C4-2B (cell line): ENCODE measurements around the gene TOP2B.

Source experiments
- H3K27ac ChIP-seq: fragments of 450-650 bp; 2 replicates; pipeline ENCODE4 v1.5.1; 2017
- ZFX ChIP-seq: fragments of 450-650 bp; IDR thresholded peaks from 2 replicates; pipeline ENCODE4 v1.6.1; 2017
- TF ChIP-seq, protein P1 (sequence below): fragments of 450-650 bp; conservative IDR thresholded peaks from 2 replicates; pipeline ENCODE4 v1.5.1; 2017; ENCODE audit warnings: mild to moderate bottlenecking

The TOP2B gene

DNA sequence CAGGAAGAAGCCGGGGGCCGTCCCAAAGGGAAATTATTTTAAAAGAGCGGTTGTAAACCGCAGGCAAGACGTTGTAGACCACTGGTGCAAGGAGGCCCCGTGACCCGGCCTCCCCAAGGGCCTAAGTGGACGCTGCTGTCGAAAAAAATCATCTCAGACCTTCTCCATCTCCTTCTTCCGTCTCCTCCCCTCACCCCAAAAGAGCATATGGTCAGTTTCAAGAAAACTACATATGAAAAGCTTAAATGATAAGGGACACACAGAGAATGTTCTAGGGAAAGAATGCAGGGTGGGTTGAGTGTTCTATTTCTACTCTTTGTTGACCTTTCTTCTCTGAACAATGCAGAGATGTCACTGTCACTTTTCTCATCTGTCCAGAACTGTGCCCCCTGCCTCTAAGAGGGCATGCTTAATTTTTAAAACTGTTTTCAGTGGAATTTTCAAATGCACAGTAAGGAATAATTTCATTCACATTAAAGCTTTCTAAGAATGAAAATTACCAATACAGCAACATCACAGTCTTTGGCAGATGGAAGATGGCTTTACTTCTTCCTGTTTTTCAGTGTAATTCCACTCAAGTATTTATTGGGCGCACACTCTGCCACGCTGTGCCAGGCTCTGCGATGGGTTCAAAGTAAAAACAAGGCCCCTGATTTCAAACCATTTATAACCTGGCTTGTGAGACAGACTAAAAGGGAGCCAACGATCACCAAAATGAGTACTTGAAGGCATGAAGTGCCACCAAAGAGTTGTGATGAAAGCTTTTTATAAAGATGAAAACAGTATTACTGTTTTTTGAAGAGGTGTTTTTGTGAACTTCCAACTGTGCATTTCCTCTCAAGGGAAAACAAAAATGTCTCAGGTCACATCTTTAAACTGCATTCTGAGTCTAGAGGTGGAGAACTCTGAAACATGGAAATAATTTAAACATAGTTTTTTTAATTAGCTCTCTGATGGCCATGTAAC, 891 bp upstream of the TOP2B start:
- no peak for TF ChIP-seq ZFX
- TF ChIP-seq, protein P1, sequence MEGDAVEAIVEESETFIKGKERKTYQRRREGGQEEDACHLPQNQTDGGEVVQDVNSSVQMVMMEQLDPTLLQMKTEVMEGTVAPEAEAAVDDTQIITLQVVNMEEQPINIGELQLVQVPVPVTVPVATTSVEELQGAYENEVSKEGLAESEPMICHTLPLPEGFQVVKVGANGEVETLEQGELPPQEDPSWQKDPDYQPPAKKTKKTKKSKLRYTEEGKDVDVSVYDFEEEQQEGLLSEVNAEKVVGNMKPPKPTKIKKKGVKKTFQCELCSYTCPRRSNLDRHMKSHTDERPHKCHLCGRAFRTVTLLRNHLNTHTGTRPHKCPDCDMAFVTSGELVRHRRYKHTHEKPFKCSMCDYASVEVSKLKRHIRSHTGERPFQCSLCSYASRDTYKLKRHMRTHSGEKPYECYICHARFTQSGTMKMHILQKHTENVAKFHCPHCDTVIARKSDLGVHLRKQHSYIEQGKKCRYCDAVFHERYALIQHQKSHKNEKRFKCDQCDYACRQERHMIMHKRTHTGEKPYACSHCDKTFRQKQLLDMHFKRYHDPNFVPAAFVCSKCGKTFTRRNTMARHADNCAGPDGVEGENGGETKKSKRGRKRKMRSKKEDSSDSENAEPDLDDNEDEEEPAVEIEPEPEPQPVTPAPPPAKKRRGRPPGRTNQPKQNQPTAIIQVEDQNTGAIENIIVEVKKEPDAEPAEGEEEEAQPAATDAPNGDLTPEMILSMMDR, result no peak

DNA sequence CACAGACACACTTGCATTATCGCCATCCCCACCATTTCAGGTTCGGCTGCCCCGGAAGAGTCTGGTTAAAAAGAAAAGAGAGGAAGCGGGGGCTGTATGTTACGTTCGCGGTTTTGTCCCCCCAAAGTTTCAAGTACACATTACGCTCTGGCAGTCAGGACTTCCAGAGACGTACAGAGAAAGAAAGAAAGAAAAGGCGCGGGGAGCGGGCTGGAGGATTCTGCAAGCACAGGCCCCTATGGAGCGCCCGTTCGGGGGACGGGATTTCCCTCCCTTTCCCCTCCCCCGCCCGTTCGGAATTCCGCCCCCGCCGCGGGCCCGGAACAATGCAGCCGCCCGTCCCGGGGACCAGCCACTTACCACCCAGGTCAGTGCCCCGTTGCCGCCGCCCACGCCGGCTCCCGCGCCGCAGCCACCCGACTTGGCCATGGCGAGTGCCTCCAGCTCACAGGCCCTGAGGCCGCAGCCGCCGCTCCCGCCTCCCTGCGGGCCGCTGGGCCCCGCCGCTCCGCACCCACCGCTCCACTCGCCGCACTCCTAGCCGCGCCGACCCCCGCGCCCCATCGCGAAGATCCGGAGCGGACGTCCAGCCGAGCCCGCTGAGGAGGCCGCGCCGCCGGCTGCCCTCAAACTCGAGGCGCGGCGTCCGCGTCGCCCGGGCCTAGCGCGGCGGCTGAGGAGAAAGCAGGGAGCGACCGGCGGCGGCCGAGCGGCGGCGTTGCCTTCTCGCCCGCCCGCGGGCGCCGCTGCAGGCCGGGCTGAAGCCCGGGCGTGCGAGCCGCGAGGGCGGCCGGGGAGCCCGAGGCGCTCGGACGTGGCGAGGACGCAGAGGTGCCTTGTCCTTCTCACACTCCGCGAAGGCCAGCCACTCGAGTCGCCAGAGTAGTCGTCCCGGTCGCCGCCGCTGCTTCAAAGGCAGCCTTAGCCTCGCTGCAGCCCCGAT, 567 bp downstream of the TOP2B start:
- TF ChIP-seq ZFX, result peak; percentile 100
- TF ChIP-seq, protein P1, result peak; percentile 10; the same call in 1 of the 2 replicates
- peak overlapping the region; percentile 87 for H3K27ac ChIP-seq

More for the DNA sequence above, 891 bp upstream of the TOP2B start:
- H3K27ac ChIP-seq, result peak overlapping the region; percentile 87

DNA sequence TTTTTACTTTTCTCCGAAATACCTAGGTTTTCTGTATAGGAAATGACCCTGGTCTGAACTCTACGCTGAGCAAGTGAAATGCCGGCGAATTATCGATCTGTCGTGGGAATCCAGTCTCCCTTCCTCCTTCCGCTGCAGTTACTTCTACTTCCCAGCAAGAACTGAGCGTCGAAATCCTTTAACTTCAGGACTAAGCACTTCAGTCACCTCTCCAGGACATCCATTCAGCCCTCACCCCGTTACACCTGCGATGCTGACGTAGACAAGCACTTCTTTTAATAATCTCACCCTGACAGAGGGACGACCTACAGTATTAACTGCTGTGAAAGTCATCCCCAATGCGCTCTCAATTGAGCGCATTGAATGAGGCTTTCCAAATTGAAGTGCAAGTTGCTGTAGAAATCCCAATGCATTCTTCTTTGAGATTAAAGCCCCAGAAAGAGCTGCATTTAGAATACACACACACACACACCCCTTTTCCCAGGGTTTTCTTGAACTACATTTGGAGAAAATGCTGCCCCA, 1.3 kb downstream of the TOP2B start:
- TF ChIP-seq, protein P1, result no peak
- TF ChIP-seq ZFX, result no peak
- peak overlapping the region; percentile 87 for H3K27ac ChIP-seq

DNA sequence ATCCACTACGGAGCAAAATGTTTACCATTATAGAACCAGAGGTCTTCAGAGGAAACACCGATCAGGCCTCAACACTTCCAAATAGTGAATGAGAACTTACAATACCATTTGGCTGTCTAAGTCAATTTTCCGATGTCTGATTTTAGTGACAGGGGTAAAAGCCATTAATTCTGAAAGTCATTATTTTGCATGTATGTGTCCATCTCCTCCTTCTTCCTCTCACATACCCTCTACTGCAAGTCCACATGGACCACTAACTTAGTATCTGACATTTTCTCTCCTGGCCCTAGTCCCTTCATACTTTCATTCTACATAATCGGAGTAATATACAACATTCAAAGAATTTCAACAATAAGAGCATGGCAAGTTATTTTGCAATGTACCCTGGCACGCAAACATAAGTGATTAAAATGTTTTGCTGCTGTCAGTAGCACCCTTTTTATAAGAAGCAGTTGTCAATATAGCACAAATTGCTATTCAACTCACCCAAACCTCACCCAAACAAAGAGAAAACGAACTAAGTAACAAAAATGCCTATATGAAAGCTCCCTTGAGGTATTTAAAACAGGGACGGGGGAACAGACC, 1.9 kb downstream of the TOP2B start:
- TF ChIP-seq, protein P1, result no peak
- no peak for TF ChIP-seq ZFX
- H3K27ac ChIP-seq, result peak overlapping the region; percentile 87; the same call in 1 of the 2 replicates

DNA sequence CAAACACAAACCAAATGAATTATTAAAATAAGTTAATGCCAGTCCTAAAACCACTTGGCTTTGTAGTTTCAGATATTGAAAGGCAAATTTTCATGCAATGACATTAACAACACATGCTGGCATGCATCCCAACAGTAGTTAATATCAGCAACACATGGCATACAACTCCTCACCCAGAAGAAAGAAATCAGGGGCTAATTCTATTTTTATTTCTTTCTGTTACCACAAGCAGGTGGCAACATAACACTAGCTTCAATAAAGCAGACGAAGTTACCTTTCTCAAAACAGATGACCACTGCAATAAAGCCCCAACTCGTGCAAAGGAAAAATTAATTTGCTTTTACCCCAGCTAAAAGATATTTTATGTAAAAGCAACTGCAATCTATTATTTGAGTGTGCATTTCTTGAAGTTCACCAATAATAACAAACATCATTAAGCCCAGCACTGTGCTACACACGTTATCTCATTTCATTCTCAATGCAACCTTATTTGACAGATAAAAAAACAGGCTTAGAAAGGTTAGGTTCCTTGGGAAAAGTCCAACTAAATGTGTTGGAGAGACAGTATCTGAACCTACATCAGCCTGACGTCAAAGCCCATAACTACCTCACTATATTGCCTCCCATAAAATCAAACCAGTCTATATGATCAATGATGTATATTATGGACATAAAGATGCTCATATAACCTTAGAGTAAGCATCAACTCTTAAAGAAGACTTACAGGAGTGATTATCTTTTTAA, 2.8 kb downstream of the TOP2B start:
- no peak overlapping the region for H3K27ac ChIP-seq
- TF ChIP-seq ZFX, result no peak
- TF ChIP-seq, protein P1, result no peak

DNA sequence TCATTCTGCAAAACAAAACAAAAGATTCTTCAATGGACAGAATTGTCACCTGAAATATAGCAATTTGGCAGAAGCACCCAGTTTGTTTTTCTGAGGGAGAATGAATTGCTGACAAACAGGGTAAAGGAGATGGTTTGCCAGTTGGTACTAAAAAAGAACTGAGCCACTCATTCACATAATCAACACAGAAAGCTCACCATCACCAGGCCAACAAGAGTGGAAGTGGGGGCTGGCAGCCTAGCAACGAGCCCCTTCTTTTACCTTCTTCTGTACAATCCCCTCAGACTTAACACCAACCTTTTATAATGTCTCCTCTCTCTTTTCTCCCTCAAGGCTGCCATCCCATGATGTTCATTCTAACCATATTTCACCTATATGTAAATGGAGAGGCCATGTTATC, 5.9 kb downstream of the TOP2B start:
- TF ChIP-seq, protein P1, result no peak
- TF ChIP-seq ZFX, result no peak
- H3K27ac ChIP-seq, result no peak overlapping the region
